ENCODE results near the gene KITLG. TPM values are rescaled to one million over a fixed set of nuclear protein-coding genes. Genes with fewer than 3 reads are reported as not detected.

Gene KITLG
- total and polyA plus RNA-seq, 12 donors = 1.9 to 22.7 (median 9.5) TPM

DNA sequence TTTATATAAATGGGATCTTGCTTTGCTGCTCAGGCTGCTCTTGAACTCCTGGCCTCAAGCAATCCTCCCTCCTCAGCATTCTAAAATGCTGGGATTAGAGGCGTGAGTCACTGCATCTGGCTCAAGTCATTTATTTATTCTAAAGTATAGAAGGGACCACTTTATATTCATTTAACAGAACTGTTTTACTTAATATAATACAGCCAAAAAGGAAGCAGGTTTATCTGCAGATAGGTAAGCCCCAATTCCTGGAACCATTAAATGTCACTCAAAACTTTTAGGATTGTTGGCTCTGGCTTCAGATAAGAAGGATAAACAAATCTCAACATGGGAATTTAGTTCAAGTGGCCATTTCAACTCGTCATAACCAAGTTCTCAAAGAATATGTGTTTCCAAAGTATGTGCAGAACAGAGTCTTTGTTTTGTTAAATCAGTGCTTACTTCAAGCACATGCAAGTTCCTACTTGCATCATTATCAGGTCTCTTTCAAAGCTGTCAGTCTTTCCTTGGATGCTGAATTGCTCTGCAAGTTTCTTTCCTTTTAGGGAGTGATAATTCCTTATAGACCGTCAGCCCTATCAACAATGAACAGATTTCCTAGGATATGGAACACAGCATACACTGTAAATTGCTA lies 60.4 kb downstream of the KITLG start:
- no peak for TF ChIP-seq POLR2A (IDR thresholded peaks at IDR 0.05)
- TF ChIP-seq, protein P1, sequence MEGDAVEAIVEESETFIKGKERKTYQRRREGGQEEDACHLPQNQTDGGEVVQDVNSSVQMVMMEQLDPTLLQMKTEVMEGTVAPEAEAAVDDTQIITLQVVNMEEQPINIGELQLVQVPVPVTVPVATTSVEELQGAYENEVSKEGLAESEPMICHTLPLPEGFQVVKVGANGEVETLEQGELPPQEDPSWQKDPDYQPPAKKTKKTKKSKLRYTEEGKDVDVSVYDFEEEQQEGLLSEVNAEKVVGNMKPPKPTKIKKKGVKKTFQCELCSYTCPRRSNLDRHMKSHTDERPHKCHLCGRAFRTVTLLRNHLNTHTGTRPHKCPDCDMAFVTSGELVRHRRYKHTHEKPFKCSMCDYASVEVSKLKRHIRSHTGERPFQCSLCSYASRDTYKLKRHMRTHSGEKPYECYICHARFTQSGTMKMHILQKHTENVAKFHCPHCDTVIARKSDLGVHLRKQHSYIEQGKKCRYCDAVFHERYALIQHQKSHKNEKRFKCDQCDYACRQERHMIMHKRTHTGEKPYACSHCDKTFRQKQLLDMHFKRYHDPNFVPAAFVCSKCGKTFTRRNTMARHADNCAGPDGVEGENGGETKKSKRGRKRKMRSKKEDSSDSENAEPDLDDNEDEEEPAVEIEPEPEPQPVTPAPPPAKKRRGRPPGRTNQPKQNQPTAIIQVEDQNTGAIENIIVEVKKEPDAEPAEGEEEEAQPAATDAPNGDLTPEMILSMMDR (IDR thresholded peaks at IDR 0.05) = no peak
- Histone ChIP-seq H3K36me3 (replicated peaks in 1 of 2) (no peaks in the 10 kb centered on the region), H3K4me3 (no peak overlapping the region), H3K9me3 (replicated peaks in 1 of 3) (no peaks in the 10 kb centered on the region), H3K4me1 (replicated peaks in 1 of 2) (no peaks in the 10 kb centered on the region), H3K27ac (no peak overlapping the region), H3K27me3 (no peaks in the 10 kb centered on the region)
- no peak for DNase-seq
- intact Hi-C loops (cut with DNase I) = no loop called here
- 70 to 78% (median 73%) methylated on average over 3 of the region's 3 CpGs for WGBS, 4 donors

DNA sequence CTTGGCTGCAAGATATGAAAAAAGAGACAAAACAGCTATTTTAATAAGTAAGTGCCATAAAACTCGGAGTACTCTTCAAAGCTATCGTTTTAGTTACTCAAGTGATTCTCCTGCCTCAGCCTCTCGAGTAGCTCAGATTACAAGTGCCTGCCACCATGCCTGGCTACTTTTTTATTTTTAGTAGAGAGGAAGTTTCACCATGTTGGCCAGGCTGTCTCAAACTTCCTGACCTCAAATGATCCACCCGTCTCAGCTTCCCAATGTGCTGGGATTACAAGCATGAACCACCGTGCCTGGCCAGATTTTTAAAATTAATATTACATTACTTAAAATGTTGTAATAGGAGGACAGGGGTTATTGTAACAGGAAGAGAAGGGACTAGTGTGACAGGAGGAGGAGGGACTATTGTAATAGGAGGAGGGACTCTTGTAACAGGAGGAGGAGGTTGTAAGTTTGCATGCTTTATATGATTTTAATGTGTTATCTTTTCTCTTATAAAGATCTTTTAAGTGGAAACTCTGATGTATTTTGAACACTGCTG lies 61.3 kb downstream of the KITLG start:
- TF ChIP-seq, protein P1 (IDR thresholded peaks at IDR 0.05) = no peak
- no peak for TF ChIP-seq POLR2A (IDR thresholded peaks at IDR 0.05)
- H3K9me3 ChIP-seq (replicated peaks in 1 of 3) = no peaks in the 10 kb centered on the region
- H3K4me3 ChIP-seq = no peak overlapping the region
- H3K27ac ChIP-seq = no peak overlapping the region
- H3K36me3 ChIP-seq (replicated peaks in 1 of 2) = no peaks in the 10 kb centered on the region
- no peaks in the 10 kb centered on the region for H3K27me3 ChIP-seq
- DNase-seq = peak in 2 of 7 donors; percentile 11 to 22
- 73 to 87% (median 80%) methylated on average over 5 of the region's 5 CpGs for WGBS, 4 donors
- intact Hi-C loops (cut with DNase I) = no loop called here
- no peaks in the 10 kb centered on the region for H3K4me1 ChIP-seq (replicated peaks in 1 of 2)

DNA sequence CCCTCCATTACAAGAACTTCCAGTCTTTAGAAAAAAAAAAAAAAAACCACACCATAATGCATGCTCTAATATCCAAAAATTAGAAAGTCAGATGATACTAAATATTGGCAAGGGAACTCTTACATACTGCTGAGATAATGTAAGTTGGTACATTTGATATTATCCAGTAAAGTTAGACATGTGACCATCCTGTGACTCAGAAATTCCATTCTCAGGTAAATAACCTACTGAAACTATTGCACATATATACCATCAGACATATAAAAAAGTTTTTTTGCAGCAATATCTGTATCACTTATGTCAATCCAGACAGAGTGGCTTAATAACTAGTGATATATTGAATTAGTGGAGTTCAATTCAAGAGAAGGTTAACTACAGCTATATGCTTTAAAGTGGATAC lies 63.5 kb downstream of the KITLG start:
- intact Hi-C loops (cut with DNase I) = no loop called here
- no peaks in the 10 kb centered on the region for H3K36me3 ChIP-seq (replicated peaks in 1 of 2)

DNA sequence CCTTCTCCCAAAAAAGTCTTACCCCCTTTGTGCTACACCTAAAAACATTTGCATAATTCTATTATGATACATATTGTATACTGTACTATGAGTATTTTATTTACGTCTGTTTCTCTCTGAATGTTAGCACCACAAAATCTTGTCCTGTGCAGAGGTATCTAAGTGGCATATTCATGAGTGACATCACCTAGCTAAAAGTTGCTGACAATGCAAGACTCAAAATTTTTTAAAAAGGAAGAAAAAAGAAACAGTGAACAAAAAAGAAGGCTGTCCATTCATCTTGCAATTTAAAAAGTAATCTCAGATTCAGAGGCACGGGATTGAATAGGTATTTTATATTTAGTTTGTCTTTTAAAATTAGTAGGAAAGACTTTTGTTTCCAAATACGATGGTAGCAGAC lies 69.4 kb downstream of the KITLG start:
- no peak for DNase-seq
- TF ChIP-seq, protein P1 (IDR thresholded peaks at IDR 0.05) = no peak
- TF ChIP-seq POLR2A (IDR thresholded peaks at IDR 0.05) = no peak
- H3K36me3 ChIP-seq (replicated peaks in 1 of 2) = no peaks in the 10 kb centered on the region
- intact Hi-C loops (cut with DNase I) = no loop called here
- H3K4me1 ChIP-seq (replicated peaks in 1 of 2) = peaks cover 0 to 4% of the 10 kb centered on the region in 2 donors
- no peaks in the 10 kb centered on the region for H3K27me3 ChIP-seq
- H3K27ac ChIP-seq = no peak overlapping the region
- WGBS, 4 donors = 96 to 97% (median 97%) methylated on average over 3 of the region's 3 CpGs
- H3K9me3 ChIP-seq (replicated peaks in 1 of 3) = peaks cover 0 to 8% (median 0%) of the 10 kb centered on the region in 3 donors
- no peak overlapping the region for H3K4me3 ChIP-seq

More for the DNA sequence above, 63.5 kb downstream of the KITLG start:
- H3K9me3 ChIP-seq (replicated peaks in 1 of 3) = peaks cover 0 to 8% (median 0%) of the 10 kb centered on the region in 3 donors
- H3K4me1 ChIP-seq (replicated peaks in 1 of 2) = peaks cover 0 to 4% of the 10 kb centered on the region in 2 donors
- H3K27me3 ChIP-seq = no peaks in the 10 kb centered on the region
- no peak overlapping the region for H3K27ac ChIP-seq
- no peak overlapping the region for H3K4me3 ChIP-seq
- TF ChIP-seq, protein P1 (IDR thresholded peaks at IDR 0.05) = no peak
- TF ChIP-seq POLR2A (IDR thresholded peaks at IDR 0.05) = no peak
- no peak for DNase-seq

Data from adrenal gland (tissue), 12 donors.